ENCODE data around the gene SEM1.
A peak's percentile ranks its signal among the peaks of the same experiment; 100 is the strongest.
"Not testable (repeated sequence)": the region's sequence is repeated elsewhere in the genome, so short reads cannot be mapped to it uniquely, and the experiment has no call there.

Gene SEM1

GRCh38 chr7:96718107-96719003, 8.7 kb upstream of the SEM1 start:
- Mint-ChIP-seq H3K27ac (no peak overlapping the region), H3K4me3 (no peak overlapping the region), H3K9me3 (peaks cover 8% of the 10 kb centered on the region), H3K36me3 (no peaks in the 10 kb centered on the region), H3K4me1 (no peaks in the 10 kb centered on the region), H3K27me3 (peaks cover 39% of the 10 kb centered on the region)
- ATAC-seq: no peak

DNA sequence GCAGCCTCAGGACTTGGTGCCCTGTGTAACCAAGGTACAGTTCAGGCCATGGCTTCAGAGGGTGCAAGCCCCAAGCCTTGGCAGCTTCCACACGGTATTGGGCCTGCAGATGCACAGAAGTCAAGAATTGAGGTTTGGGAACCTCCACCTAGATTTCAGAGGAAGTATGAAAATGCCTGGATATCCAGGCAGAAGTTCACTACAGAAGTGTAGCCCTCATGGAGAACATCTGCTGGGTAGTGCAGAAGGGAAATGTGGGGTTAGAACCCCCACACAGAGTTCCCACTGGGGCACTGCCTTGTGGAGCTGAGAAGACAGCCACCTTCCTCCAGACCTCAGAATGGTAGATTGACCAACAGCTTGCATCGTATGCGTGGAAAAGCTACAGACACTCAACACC, 3.4 kb upstream of the SEM1 start:
- Mint-ChIP-seq H3K27me3 (peaks cover 14% of the 10 kb centered on the region), H3K4me1 (peaks cover 5% of the 10 kb centered on the region), H3K27ac (no peak overlapping the region), H3K36me3 (no peaks in the 10 kb centered on the region), H3K4me3 (no peak overlapping the region), H3K9me3 (peaks cover 18% of the 10 kb centered on the region)
- no peak for ATAC-seq

DNA sequence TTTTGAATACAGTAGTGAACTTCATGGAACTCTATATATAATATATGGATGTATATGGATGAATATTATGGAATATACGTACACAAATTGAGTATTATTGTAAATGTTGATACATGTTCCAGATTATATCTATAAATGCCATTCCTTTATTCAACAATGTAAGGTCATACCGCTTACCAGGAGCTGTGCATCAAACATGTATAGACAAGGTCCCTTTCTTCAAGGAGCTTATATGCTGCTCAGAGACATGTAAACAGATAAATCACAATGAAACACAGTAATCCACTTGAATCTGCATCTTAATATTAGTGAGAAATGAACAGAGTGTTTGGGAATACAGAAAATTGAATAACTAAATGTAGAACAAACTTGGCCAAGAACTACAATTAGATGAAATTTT, 898 bp upstream of the SEM1 start:
- Mint-ChIP-seq H3K4me3 (no peak overlapping the region), H3K36me3 (no peaks in the 10 kb centered on the region), H3K4me1 (peaks cover 21% of the 10 kb centered on the region), H3K9me3 (peaks cover 18% of the 10 kb centered on the region), H3K27me3 (no peaks in the 10 kb centered on the region), H3K27ac (no peak overlapping the region)
- ATAC-seq: no peak

GRCh38 chr7:96708872-96709271, 774 bp downstream of the SEM1 start:
- Mint-ChIP-seq H3K27me3 (no peaks in the 10 kb centered on the region), H3K4me1 (peaks cover 29% of the 10 kb centered on the region), H3K36me3 (peaks cover 6% of the 10 kb centered on the region), H3K9me3 (peaks cover 15% of the 10 kb centered on the region), H3K4me3 (peak overlapping the region; percentile 92), H3K27ac (peak overlapping the region; percentile 85)
- ATAC-seq: no peak

DNA sequence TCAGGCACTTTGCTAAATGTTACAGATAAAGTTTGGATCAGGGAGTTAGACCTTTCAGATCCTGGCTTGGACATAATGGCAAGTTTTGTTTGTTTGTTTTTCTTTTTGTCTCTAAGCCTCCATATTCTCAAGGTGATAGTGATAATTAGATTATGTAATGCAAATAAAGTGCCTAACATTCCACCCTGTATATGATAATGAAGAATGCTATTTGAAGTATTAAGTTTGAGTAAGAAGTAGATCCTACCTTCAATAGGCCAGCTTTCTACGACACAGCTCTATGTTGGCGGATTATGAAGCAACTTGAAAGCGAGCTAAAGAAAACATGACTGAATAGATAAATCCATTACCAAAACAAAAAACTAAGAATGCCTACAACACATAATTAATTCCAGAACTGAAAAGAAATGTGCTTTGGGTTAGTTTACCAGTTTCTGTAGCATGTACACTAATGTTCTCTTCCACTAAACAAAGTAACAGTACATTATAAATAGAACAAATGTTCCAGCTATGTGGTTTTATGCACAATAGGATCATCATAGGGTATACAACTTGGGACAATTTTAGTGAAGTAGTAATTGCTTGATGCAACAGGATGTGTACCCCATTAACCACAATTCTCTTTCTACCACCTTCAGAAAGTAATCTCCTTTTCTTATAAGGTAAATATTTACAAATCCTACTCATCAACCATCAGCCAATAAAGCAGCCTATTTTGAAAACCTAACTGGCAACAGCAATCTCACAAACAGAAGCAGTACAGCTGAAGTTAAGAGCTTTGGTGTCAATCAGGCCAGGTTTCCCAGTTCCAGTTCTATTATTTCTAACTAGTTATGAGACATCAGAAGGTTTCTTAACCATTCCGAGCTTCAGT, 1.5 kb downstream of the SEM1 start:
- no peak overlapping the region for H3K27ac Mint-ChIP-seq
- ATAC-seq: no peak
- H3K4me3 Mint-ChIP-seq: peak overlapping the region; percentile 29
- H3K9me3 Mint-ChIP-seq: peaks cover 8% of the 10 kb centered on the region
- H3K36me3 Mint-ChIP-seq: peaks cover 6% of the 10 kb centered on the region
- no peaks in the 10 kb centered on the region for H3K27me3 Mint-ChIP-seq
- H3K4me1 Mint-ChIP-seq: peaks cover 33% of the 10 kb centered on the region

DNA sequence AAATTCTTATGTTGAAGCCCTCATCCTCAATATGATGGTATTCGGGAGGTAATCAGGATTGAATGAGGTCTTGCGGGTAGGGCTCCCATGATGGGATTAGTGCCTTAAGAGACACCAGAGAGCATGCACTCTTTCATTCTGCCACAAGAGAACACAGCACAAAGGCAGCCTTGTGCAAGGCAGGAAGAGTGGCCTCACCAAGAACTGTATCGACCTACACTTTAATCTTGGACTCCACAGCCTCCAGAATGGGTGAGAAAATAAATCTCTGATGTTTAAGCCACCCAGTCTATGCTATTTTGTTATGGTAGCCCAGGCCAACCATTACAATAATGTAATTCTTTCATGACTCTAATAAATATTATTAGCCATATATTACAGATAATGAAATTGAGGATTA, 8.4 kb downstream of the SEM1 start:
- H3K4me3 Mint-ChIP-seq: no peak overlapping the region
- no peaks in the 10 kb centered on the region for H3K27me3 Mint-ChIP-seq
- peaks cover 53% of the 10 kb centered on the region for H3K4me1 Mint-ChIP-seq
- H3K27ac Mint-ChIP-seq: no peak overlapping the region
- no peaks in the 10 kb centered on the region for H3K9me3 Mint-ChIP-seq
- no peak for ATAC-seq
- H3K36me3 Mint-ChIP-seq: peaks cover 26% of the 10 kb centered on the region

GRCh38 chr7:96700516-96700915, 9.1 kb downstream of the SEM1 start:
- no peak for ATAC-seq
- H3K9me3 Mint-ChIP-seq: no peaks in the 10 kb centered on the region
- H3K4me3 Mint-ChIP-seq: no peak overlapping the region
- H3K27me3 Mint-ChIP-seq: no peaks in the 10 kb centered on the region
- H3K27ac Mint-ChIP-seq: no peak overlapping the region
- peaks cover 26% of the 10 kb centered on the region for H3K36me3 Mint-ChIP-seq
- peaks cover 48% of the 10 kb centered on the region for H3K4me1 Mint-ChIP-seq

DNA sequence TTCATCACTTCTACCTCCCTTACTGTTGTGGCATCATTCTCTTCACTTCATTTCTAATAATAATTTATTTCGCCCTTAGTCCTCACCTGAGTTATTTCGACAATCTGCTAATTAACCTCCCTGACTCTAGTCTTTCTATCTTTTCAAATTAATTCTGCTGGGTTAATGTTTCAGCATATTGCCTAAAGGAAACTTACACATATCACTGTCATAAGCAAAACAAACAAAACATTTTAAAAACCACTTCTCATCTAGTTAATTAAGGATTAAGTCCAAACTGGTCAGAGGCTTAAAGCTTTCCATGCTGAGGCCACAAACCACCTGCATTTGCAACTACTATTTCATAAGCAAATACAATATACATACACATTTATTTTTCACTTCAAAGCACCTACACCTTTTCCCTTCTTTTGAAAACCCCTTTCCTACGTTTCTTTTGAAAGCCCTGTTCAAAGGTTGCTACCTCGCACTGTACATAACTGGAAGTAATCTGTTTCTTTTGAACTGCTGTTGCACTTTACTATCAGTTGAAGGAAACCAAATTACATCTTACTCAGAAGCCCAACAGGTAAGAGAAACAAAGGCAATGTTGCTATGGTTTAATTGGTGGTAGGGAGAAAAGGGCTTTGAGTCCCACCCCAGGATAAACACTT, 10.3 kb downstream of the SEM1 start:
- peaks cover 42% of the 10 kb centered on the region for H3K4me1 Mint-ChIP-seq
- H3K36me3 Mint-ChIP-seq: peaks cover 21% of the 10 kb centered on the region
- H3K27me3 Mint-ChIP-seq: no peaks in the 10 kb centered on the region
- no peaks in the 10 kb centered on the region for H3K9me3 Mint-ChIP-seq
- no peak for ATAC-seq
- H3K27ac Mint-ChIP-seq: no peak overlapping the region
- H3K4me3 Mint-ChIP-seq: no peak overlapping the region

- H3K4me3 Mint-ChIP-seq, H3K27ac Mint-ChIP-seq, ATAC-seq, H3K27me3 Mint-ChIP-seq, H3K9me3 Mint-ChIP-seq: not testable (repeated sequence)
- Mint-ChIP-seq H3K36me3 (peaks cover 27% of the 10 kb centered on the region), H3K4me1 (peaks cover 35% of the 10 kb centered on the region)
Observed at GRCh38 chr7:96698449-96698848, 11.2 kb downstream of the SEM1 start.

DNA sequence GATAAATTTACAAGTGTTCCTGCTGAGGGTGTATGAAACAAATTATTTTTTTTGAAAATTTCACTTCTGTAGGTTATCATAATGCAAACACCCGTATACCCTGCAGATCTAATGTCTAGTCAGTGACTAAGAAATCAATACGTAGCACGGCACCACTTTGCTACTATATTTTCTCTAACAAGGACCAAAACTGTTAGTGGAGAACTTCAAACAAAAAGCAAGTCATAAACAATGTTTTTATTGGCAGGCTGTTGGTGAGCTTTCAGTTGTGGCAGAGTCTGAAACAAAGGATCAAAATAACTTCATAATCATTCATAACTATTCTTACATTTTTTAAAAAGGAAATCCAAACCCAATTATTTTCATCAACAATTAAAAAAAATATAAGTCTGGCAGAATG, 11.8 kb downstream of the SEM1 start:
- Mint-ChIP-seq H3K4me3 (no peak overlapping the region), H3K27ac (no peak overlapping the region), H3K9me3 (no peaks in the 10 kb centered on the region), H3K4me1 (peaks cover 35% of the 10 kb centered on the region), H3K27me3 (no peaks in the 10 kb centered on the region), H3K36me3 (peaks cover 27% of the 10 kb centered on the region)
- ATAC-seq: no peak

GRCh38 chr7:96695581-96695980, 14.1 kb downstream of the SEM1 start:
- Mint-ChIP-seq H3K4me3 (no peak overlapping the region), H3K36me3 (peaks cover 38% of the 10 kb centered on the region), H3K4me1 (peaks cover 20% of the 10 kb centered on the region), H3K27me3 (no peaks in the 10 kb centered on the region), H3K27ac (no peak overlapping the region), H3K9me3 (no peaks in the 10 kb centered on the region)
- no peak for ATAC-seq

DNA sequence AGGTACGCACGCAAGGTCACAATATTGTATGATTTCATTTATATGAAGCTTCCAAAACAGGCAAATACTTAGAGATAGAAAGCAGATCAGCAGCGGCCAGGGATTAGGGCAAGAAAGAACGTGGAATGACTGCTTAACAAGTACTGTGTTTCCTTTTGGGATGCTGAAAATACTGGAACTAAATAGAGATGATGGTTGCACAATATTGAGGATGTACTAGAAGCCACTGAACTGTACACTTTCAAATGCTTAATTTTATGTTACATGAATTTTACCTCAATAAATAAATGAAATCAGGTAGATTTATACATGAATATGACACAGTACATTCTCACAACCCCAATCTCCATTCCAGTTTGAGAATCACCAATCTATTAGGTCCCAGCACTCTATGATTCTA, 15.6 kb downstream of the SEM1 start:
- H3K27ac Mint-ChIP-seq: no peak overlapping the region
- H3K4me1 Mint-ChIP-seq: peaks cover 5% of the 10 kb centered on the region
- H3K4me3 Mint-ChIP-seq: no peak overlapping the region
- H3K36me3 Mint-ChIP-seq: peaks cover 30% of the 10 kb centered on the region
- ATAC-seq: no peak
- no peaks in the 10 kb centered on the region for H3K9me3 Mint-ChIP-seq
- no peaks in the 10 kb centered on the region for H3K27me3 Mint-ChIP-seq

DNA sequence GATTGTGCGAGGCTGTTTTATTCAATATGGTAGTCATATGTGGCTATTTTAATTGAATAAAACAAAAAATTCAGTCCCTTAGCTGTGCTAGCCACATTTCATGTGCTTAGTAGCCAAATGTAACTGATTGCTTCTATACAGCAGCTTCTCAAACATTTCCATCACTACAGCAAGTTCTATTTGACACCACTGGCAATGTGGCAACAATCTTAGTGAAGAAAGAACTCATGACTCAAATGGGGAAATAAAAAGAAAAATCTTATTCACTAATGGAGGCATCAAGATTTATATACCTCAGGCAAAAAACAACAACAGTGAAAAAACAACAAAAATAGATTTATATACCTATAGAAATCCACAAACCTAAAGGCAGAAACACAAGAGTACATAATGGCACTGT, 17.9 kb downstream of the SEM1 start:
- Mint-ChIP-seq H3K9me3 (no peaks in the 10 kb centered on the region), H3K4me3 (no peak overlapping the region), H3K27ac (no peak overlapping the region), H3K4me1 (no peaks in the 10 kb centered on the region), H3K36me3 (peaks cover 37% of the 10 kb centered on the region), H3K27me3 (no peaks in the 10 kb centered on the region)
- no peak for ATAC-seq

DNA sequence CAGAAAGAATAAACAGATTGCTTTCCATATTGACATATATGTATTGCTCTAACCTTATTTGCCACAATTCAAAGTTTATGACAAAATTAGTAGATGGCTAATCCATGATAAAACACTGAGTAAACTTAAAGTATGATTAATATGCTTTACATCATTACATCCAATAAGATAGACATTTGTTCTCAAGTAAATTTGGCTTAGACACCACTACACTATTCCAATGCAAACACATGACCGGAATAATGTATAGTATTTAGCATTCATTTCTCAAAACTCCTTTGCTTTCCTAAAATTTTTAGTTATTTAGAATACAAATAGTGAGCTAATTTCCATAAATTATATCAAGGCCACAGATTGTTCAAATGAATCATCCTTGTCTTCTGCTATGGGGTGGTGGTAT, 20.2 kb downstream of the SEM1 start:
- Mint-ChIP-seq H3K36me3 (peaks cover 47% of the 10 kb centered on the region), H3K4me1 (peaks cover 7% of the 10 kb centered on the region)

GRCh38 chr7:96686305-96686704, 23.3 kb downstream of the SEM1 start:
- no peak for ATAC-seq
- no peak overlapping the region for H3K4me3 Mint-ChIP-seq
- no peaks in the 10 kb centered on the region for H3K27me3 Mint-ChIP-seq
- H3K27ac Mint-ChIP-seq: no peak overlapping the region
- peaks cover 17% of the 10 kb centered on the region for H3K9me3 Mint-ChIP-seq
- peaks cover 7% of the 10 kb centered on the region for H3K4me1 Mint-ChIP-seq
- peaks cover 58% of the 10 kb centered on the region for H3K36me3 Mint-ChIP-seq

More for the DNA sequence above, 20.2 kb downstream of the SEM1 start:
- Mint-ChIP-seq H3K27me3 (no peaks in the 10 kb centered on the region), H3K9me3 (peaks cover 5% of the 10 kb centered on the region), H3K27ac (no peak overlapping the region), H3K4me3 (no peak overlapping the region)
- ATAC-seq: no peak

All from stimulated activated memory B cell treated with anti-CD40 and anti-IgM and Interleukin-4, amounts not matched to agents 10 μg/mL and 1 μg/mL and 100 μg/mL, for 72 hours (primary cell).